Caco-2 (cell line): Measurements from ENCODE around the gene TRIM8. TPM values are rescaled to one million over a fixed set of nuclear protein-coding genes. Genes with fewer than 3 reads are reported as not detected.

Source experiments
- BruUV-seq: library from RNA; stranded (reverse); fragments of 400-500 nt; replicated peaks from 2 replicates; lab custom pipeline; 2021; lab: Mats Ljungman, UMichigan
- CTCF ChIA-PET: fragments of 300-600 bp; sonication (Branson Sonifier 250); formaldehyde crosslinking; loops from one replicate; lab custom pipeline; 2022; ENCODE audit warnings: antibody characterized with exemption; lab: Charles Lee
- POLR2A ChIA-PET: fragments of 300-600 bp; sonication (Branson Sonifier 250); formaldehyde crosslinking; loops from one replicate; lab custom pipeline; 2022; ENCODE audit warnings: antibody characterized with exemption; lab: Charles Lee
- DNase-seq, 2 experiments: peaks; one replicate each; pipeline versions ENCODE4 v3.0.0 to v3.0.0-alpha.2; 2020 to 2022
- H3K27me3 ChIP-seq: replicated peaks from 2 replicates; pipeline ENCODE4 v1.6.0; 2011; ENCODE audit warnings: low read length; ENCODE audit not compliant: control insufficient read depth, insufficient read depth
- H3K36me3 ChIP-seq: 2 replicates; pipeline ENCODE4 v1.5.1; 2011; ENCODE audit warnings: low read length; ENCODE audit not compliant: control insufficient read depth, insufficient read depth
- H3K4me1 ChIP-seq: fragments of 250-450 bp; sonication (Bioruptor Pico); 2 replicates; pipeline ENCODE4 v1.5.1; 2020; ENCODE audit warnings: mild to moderate bottlenecking
- H3K4me3 ChIP-seq: 2 replicates; pipeline ENCODE4 v1.5.1; 2011; ENCODE audit warnings: low read depth, mild to moderate bottlenecking, control low read depth, low read length
- H3K9me3 ChIP-seq: fragments of 250-450 bp; sonication (Bioruptor Pico); 2 replicates; pipeline ENCODE4 v1.5.1; 2020; ENCODE audit warnings: mild to moderate bottlenecking, moderate library complexity
- H3K27ac Mint-ChIP-seq: one replicate; pipeline ENCODE4 v1.8.0; 2022; ENCODE audit warnings: mixed read lengths; ENCODE audit not compliant: unreplicated experiment
- H3K27me3 Mint-ChIP-seq: one replicate; pipeline ENCODE4 v1.8.0; 2022; ENCODE audit warnings: mixed read lengths; ENCODE audit not compliant: insufficient read depth, unreplicated experiment
- H3K36me3 Mint-ChIP-seq: one replicate; pipeline ENCODE4 v1.8.0; 2022; ENCODE audit warnings: mild to moderate bottlenecking, mixed read lengths; ENCODE audit not compliant: insufficient read depth, unreplicated experiment
- H3K4me1 Mint-ChIP-seq: one replicate; pipeline ENCODE4 v1.8.0; 2022; ENCODE audit warnings: low read depth, mixed read lengths; ENCODE audit not compliant: unreplicated experiment
- H3K4me3 Mint-ChIP-seq: one replicate; pipeline ENCODE4 v1.8.0; 2022; ENCODE audit warnings: mild to moderate bottlenecking, moderate library complexity, mixed read lengths; ENCODE audit not compliant: unreplicated experiment
- H3K9me3 Mint-ChIP-seq: one replicate; pipeline ENCODE4 v1.8.0; 2022; ENCODE audit warnings: mixed read lengths; ENCODE audit not compliant: unreplicated experiment
- intact Hi-C: fragments of 100-400 bp; cut with micrococcal nuclease; formaldehyde crosslinking; loops from one replicate; pipeline ENCODE4 v1.10.0; 2022; ENCODE audit not compliant: unreplicated experiment
- total RNA-seq: library from RNA; stranded (reverse); gene quantifications from 2 replicates; pipeline ENCODE4 v1.2.3, GENCODE V29; 2022
- TF ChIP-seq, protein P1 (sequence below), 2 experiments: fragments of 200-600 bp in 1 of 2; IDR thresholded peaks; 1 replicate in 1 of 2; 2 replicates in 1 of 2; pipeline versions ENCODE4 v1.5.1 to v1.8.0; 2011 to 2022; ENCODE audit warnings: antibody characterized with exemption in 1 of 2, control low read depth in 1 of 2, inconsistent platforms in 1 of 2, low read depth in 1 of 2, low read length in 1 of 2, mild to moderate bottlenecking in 1 of 2, moderate library complexity in 1 of 2; ENCODE audit not compliant: insufficient read depth in 1 of 2, severe bottlenecking in 1 of 2, unreplicated experiment in 1 of 2

Gene TRIM8
- total RNA-seq, 1 experiment from 2014 or later = 40.9 TPM

DNA sequence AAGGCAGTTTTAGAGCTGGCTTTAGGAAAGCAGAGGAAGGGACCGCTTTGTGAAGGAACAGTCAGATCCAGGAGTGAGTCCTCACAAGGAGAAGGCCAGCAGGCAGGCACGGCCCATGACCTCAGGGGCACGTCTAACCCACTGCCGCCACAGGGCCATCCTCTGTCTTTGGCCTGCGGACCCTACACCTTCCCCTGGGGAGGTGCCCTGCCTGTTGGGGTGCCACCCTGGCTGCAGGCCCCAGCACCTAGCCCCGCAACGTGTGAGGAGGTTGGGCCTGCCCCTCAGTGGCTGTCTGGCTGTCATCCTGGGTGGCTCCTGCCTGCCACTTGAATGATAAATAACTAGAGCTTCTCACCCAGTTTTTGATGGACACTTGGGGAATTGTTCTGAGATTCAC, 31.0 kb upstream of the TRIM8 start:
- H3K4me1 Mint-ChIP-seq = peaks cover under 1% of the 10 kb centered on the region
- no peak overlapping the region for H3K27ac Mint-ChIP-seq
- no peak for DNase-seq
- H3K27me3 ChIP-seq = no peaks in the 10 kb centered on the region
- no peaks in the 10 kb centered on the region for H3K36me3 ChIP-seq
- TF ChIP-seq, protein P1, sequence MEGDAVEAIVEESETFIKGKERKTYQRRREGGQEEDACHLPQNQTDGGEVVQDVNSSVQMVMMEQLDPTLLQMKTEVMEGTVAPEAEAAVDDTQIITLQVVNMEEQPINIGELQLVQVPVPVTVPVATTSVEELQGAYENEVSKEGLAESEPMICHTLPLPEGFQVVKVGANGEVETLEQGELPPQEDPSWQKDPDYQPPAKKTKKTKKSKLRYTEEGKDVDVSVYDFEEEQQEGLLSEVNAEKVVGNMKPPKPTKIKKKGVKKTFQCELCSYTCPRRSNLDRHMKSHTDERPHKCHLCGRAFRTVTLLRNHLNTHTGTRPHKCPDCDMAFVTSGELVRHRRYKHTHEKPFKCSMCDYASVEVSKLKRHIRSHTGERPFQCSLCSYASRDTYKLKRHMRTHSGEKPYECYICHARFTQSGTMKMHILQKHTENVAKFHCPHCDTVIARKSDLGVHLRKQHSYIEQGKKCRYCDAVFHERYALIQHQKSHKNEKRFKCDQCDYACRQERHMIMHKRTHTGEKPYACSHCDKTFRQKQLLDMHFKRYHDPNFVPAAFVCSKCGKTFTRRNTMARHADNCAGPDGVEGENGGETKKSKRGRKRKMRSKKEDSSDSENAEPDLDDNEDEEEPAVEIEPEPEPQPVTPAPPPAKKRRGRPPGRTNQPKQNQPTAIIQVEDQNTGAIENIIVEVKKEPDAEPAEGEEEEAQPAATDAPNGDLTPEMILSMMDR (IDR thresholded peaks at IDR 0.05; ENCODE audit: insufficient read depth in 1 of 2, low read depth in 1 of 2, low read length in 1 of 2, severe bottlenecking in 1 of 2, unreplicated experiment in 1 of 2) = no peak
- no TSS peak for BruUV-seq
- no peaks in the 10 kb centered on the region for H3K4me1 ChIP-seq
- peaks cover 5% of the 10 kb centered on the region for H3K36me3 Mint-ChIP-seq
- no peak overlapping the region for H3K4me3 Mint-ChIP-seq
- POLR2A ChIA-PET = interaction anchor here (0.5 kb wide), 1 partner anchor 35 kb away, joined by 3 read pairs; no protein-coding TSS in a partner anchor
- no peaks in the 10 kb centered on the region for H3K9me3 ChIP-seq
- H3K27me3 Mint-ChIP-seq = no peaks in the 10 kb centered on the region
- intact Hi-C loops = no loop called here
- H3K9me3 Mint-ChIP-seq = no peaks in the 10 kb centered on the region
- no peak overlapping the region for H3K4me3 ChIP-seq
- CTCF ChIA-PET = no interaction called here

DNA sequence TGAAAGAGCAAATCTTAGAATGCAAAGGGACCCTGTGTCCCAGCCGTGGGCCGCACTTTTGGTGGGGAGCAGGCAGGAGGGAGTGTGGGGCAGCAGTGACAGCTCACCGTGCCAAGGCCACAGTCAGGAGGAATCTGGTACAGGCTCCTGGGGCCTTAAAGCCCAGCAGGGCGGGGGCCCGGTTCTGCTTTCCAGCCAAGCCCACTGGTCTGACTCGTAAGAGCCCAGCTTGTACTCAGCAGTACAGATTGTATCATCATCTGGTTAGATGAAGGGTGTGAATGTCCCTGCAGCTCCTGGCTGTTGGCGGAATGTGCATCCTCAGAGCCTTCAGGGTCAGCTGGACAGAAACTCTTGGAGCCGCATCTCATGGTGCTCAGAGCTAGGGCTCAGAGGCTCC, 30.5 kb upstream of the TRIM8 start:
- no peaks in the 10 kb centered on the region for H3K27me3 ChIP-seq
- H3K4me3 Mint-ChIP-seq = no peak overlapping the region
- ChIA-PET CTCF (interaction anchor here (0.7 kb wide), 1 partner anchor 179 kb away, joined by 7 read pairs; no protein-coding TSS in a partner anchor), POLR2A (interaction anchor here (0.5 kb wide), 1 partner anchor 36 kb away, joined by 3 read pairs; no protein-coding TSS in a partner anchor)
- peaks cover 6% of the 10 kb centered on the region for H3K4me1 Mint-ChIP-seq
- peaks cover 5% of the 10 kb centered on the region for H3K36me3 Mint-ChIP-seq
- H3K36me3 ChIP-seq = no peaks in the 10 kb centered on the region; the same call in 1 of the 2 replicates
- no peak overlapping the region for H3K27ac Mint-ChIP-seq
- intact Hi-C loops = no loop called here
- H3K4me1 ChIP-seq = no peaks in the 10 kb centered on the region
- H3K4me3 ChIP-seq = no peak overlapping the region
- no peaks in the 10 kb centered on the region for H3K9me3 Mint-ChIP-seq
- no peaks in the 10 kb centered on the region for H3K9me3 ChIP-seq
- BruUV-seq = no TSS peak
- TF ChIP-seq, protein P1 (IDR thresholded peaks at IDR 0.05; ENCODE audit: insufficient read depth in 1 of 2, low read depth in 1 of 2, low read length in 1 of 2, severe bottlenecking in 1 of 2, unreplicated experiment in 1 of 2) = no peak
- H3K27me3 Mint-ChIP-seq = no peaks in the 10 kb centered on the region
- DNase-seq = no peak

DNA sequence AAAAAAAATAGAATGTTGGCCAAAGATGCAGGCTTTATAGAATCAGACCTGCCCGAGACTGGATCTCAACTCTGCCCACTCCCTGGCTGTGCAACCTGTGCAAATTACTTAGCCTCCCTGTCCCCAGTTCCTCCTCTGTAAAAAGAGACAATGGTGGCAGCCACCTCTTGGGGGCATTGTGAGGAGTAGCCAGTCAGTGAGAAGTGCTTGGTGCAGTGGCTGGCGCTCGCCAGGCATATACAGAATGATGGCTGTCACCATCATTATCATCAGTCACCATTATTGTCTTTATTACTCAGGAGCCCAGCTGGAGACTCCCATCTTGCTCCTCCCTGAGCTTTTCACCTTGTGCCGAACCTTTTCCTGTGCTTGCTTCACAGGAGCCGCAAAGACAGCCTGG, 29.4 kb upstream of the TRIM8 start:
- Mint-ChIP-seq H3K36me3 (peaks cover 5% of the 10 kb centered on the region), H3K4me3 (no peak overlapping the region), H3K9me3 (no peaks in the 10 kb centered on the region), H3K27ac (no peak overlapping the region), H3K27me3 (no peaks in the 10 kb centered on the region), H3K4me1 (peaks cover 8% of the 10 kb centered on the region)
- intact Hi-C loops = loop anchor here (1.0 kb wide), 1 partner anchor 28 kb away; no protein-coding TSS in a partner anchor
- DNase-seq = no peak
- Histone ChIP-seq H3K27me3 (no peaks in the 10 kb centered on the region), H3K9me3 (no peaks in the 10 kb centered on the region), H3K4me1 (no peaks in the 10 kb centered on the region), H3K36me3 (no peaks in the 10 kb centered on the region; the same call in 1 of the 2 replicates), H3K4me3 (no peak overlapping the region)
- ChIA-PET POLR2A (no interaction called here), CTCF (interaction anchor here (0.5 to 1.4 kb wide), 6 partner anchors 9 to 1524 kb away, joined by 3 to 8 read pairs (median 3); partner anchors contain the start of gene TRIM8)
- BruUV-seq = no TSS peak
- TF ChIP-seq, protein P1 (IDR thresholded peaks at IDR 0.05; ENCODE audit: insufficient read depth in 1 of 2, low read depth in 1 of 2, low read length in 1 of 2, severe bottlenecking in 1 of 2, unreplicated experiment in 1 of 2) = no peak
